Measurements from ENCODE around the gene B3GAT1.

The B3GAT1 gene

GRCh38 chr11:134443246-134443645 lies 31.2 kb upstream of the B3GAT1 start:
- no peak for TF ChIP-seq CTCF (IDR thresholded peaks at IDR 0.05; ENCODE audit: low read depth, low read length)
- TF ChIP-seq EZH2phosphoT487 (IDR thresholded peaks at IDR 0.05; ENCODE audit: low read depth): no peak
- Histone ChIP-seq H3K9ac (ENCODE audit: low read length) (no peak overlapping the region), H3K4me3 (ENCODE audit: low read length) (no peak overlapping the region), H3K4me2 (ENCODE audit: low read length) (no peak overlapping the region), H3K36me3 (replicated peaks; ENCODE audit: low read depth, low read length) (no peaks in the 10 kb centered on the region), H3K79me2 (ENCODE audit: low read length) (no peaks in the 10 kb centered on the region), H4K20me1 (ENCODE audit: insufficient read depth, low read length) (no peaks in the 10 kb centered on the region), H2AFZ (ENCODE audit: low read depth, low read length) (no peak overlapping the region), H3K4me1 (ENCODE audit: low read length) (no peaks in the 10 kb centered on the region), H3K27me3 (ENCODE audit: low read depth, low read length) (no peaks in the 10 kb centered on the region), H3K9me3 (ENCODE audit: insufficient read depth, low read length) (no peaks in the 10 kb centered on the region), H3K27ac (ENCODE audit: low read length) (no peak overlapping the region)

- H3K4me2 ChIP-seq (ENCODE audit: low read length): no peak overlapping the region
- H3K9ac ChIP-seq (ENCODE audit: low read length): no peak overlapping the region
- H3K4me1 ChIP-seq (ENCODE audit: low read length): no peaks in the 10 kb centered on the region
- H4K20me1 ChIP-seq (ENCODE audit: insufficient read depth, low read length): no peaks in the 10 kb centered on the region
- H3K79me2 ChIP-seq (ENCODE audit: low read length): no peaks in the 10 kb centered on the region
- H3K36me3 ChIP-seq (replicated peaks; ENCODE audit: low read depth, low read length): no peaks in the 10 kb centered on the region
- TF ChIP-seq EZH2phosphoT487 (IDR thresholded peaks at IDR 0.05; ENCODE audit: low read depth): no peak
- TF ChIP-seq CTCF (IDR thresholded peaks at IDR 0.05; ENCODE audit: low read depth, low read length): no peak
- H3K4me3 ChIP-seq (ENCODE audit: low read length): no peak overlapping the region
- no peaks in the 10 kb centered on the region for H3K9me3 ChIP-seq (ENCODE audit: insufficient read depth, low read length)
- H3K27me3 ChIP-seq (ENCODE audit: low read depth, low read length): no peaks in the 10 kb centered on the region
- no peak overlapping the region for H2AFZ ChIP-seq (ENCODE audit: low read depth, low read length)
- H3K27ac ChIP-seq (ENCODE audit: low read length): no peak overlapping the region
Measured at GRCh38 chr11:134442246-134442645, 30.2 kb upstream of the B3GAT1 start.

- Histone ChIP-seq H3K27ac (ENCODE audit: low read length) (no peak overlapping the region), H3K36me3 (replicated peaks; ENCODE audit: low read depth, low read length) (no peaks in the 10 kb centered on the region), H4K20me1 (ENCODE audit: insufficient read depth, low read length) (no peaks in the 10 kb centered on the region), H3K4me2 (ENCODE audit: low read length) (no peak overlapping the region), H3K4me1 (ENCODE audit: low read length) (no peaks in the 10 kb centered on the region), H3K9me3 (ENCODE audit: insufficient read depth, low read length) (no peaks in the 10 kb centered on the region), H3K9ac (ENCODE audit: low read length) (no peak overlapping the region), H3K27me3 (ENCODE audit: low read depth, low read length) (no peaks in the 10 kb centered on the region), H2AFZ (ENCODE audit: low read depth, low read length) (no peak overlapping the region), H3K79me2 (ENCODE audit: low read length) (no peaks in the 10 kb centered on the region), H3K4me3 (ENCODE audit: low read length) (no peak overlapping the region)
- TF ChIP-seq EZH2phosphoT487 (IDR thresholded peaks at IDR 0.05; ENCODE audit: low read depth): no peak
- no peak for TF ChIP-seq CTCF (IDR thresholded peaks at IDR 0.05; ENCODE audit: low read depth, low read length)
Measured at GRCh38 chr11:134441706-134442105, 29.7 kb upstream of the B3GAT1 start.

GRCh38 chr11:134441281-134441680 lies 29.2 kb upstream of the B3GAT1 start:
- no peak overlapping the region for H3K4me2 ChIP-seq (ENCODE audit: low read length)

More at GRCh38 chr11:134441281-134441680, 29.2 kb upstream of the B3GAT1 start:
- H3K4me3 ChIP-seq (ENCODE audit: low read length): no peak overlapping the region
- no peaks in the 10 kb centered on the region for H4K20me1 ChIP-seq (ENCODE audit: insufficient read depth, low read length)
- H3K79me2 ChIP-seq (ENCODE audit: low read length): no peaks in the 10 kb centered on the region
- no peak overlapping the region for H2AFZ ChIP-seq (ENCODE audit: low read depth, low read length)
- no peaks in the 10 kb centered on the region for H3K27me3 ChIP-seq (ENCODE audit: low read depth, low read length)
- TF ChIP-seq EZH2phosphoT487 (IDR thresholded peaks at IDR 0.05; ENCODE audit: low read depth): no peak
- no peak for TF ChIP-seq CTCF (IDR thresholded peaks at IDR 0.05; ENCODE audit: low read depth, low read length)
- H3K4me1 ChIP-seq (ENCODE audit: low read length): no peaks in the 10 kb centered on the region
- H3K9me3 ChIP-seq (ENCODE audit: insufficient read depth, low read length): no peaks in the 10 kb centered on the region
- H3K36me3 ChIP-seq (replicated peaks; ENCODE audit: low read depth, low read length): no peaks in the 10 kb centered on the region
- no peak overlapping the region for H3K9ac ChIP-seq (ENCODE audit: low read length)
- H3K27ac ChIP-seq (ENCODE audit: low read length): no peak overlapping the region

Data from OCI-LY3 (cell line).